Measurements from ENCODE around the gene ZNF445.

Gene ZNF445

GRCh38 chr3:44395714-44396113 lies 81.8 kb downstream of the ZNF445 start:
- Histone ChIP-seq H3K4me3 (ENCODE audit: low read depth, low read length) (no peak overlapping the region), H3K36me3 (no peaks in the 10 kb centered on the region), H3K9me3 (no peaks in the 10 kb centered on the region), H3K27me3 (no peaks in the 10 kb centered on the region), H3K4me1 (no peaks in the 10 kb centered on the region)
- TF ChIP-seq CTCF (IDR thresholded peaks at IDR 0.05; ENCODE audit: low read depth, low read length): no peak
- no peak for DNase-seq

GRCh38 chr3:44392489-44392888 lies 85.0 kb downstream of the ZNF445 start:
- no peak for DNase-seq
- H3K27me3 ChIP-seq: no peaks in the 10 kb centered on the region
- TF ChIP-seq CTCF (IDR thresholded peaks at IDR 0.05; ENCODE audit: low read depth, low read length): no peak
- no peaks in the 10 kb centered on the region for H3K4me1 ChIP-seq
- H3K9me3 ChIP-seq: no peaks in the 10 kb centered on the region
- H3K36me3 ChIP-seq: no peaks in the 10 kb centered on the region
- H3K4me3 ChIP-seq (ENCODE audit: low read depth, low read length): no peak overlapping the region

GRCh38 chr3:44387404-44387803 lies 90.1 kb downstream of the ZNF445 start:
- H3K4me1 ChIP-seq: no peaks in the 10 kb centered on the region
- TF ChIP-seq CTCF (IDR thresholded peaks at IDR 0.05; ENCODE audit: low read depth, low read length): no peak
- H3K27me3 ChIP-seq: no peaks in the 10 kb centered on the region
- no peak for DNase-seq
- no peak overlapping the region for H3K4me3 ChIP-seq (ENCODE audit: low read depth, low read length)
- H3K9me3 ChIP-seq: no peaks in the 10 kb centered on the region
- H3K36me3 ChIP-seq: no peaks in the 10 kb centered on the region

Data from BE2C (cell line).